Small intestine (tissue), 7 donors: ENCODE data around the gene IL6ST. TPM values are rescaled to one million over a fixed set of nuclear protein-coding genes. Genes with fewer than 3 reads are reported as not detected.
A peak's percentile ranks its signal among the peaks of the same experiment; 100 is the strongest.

ENCODE experiments used
- DNase-seq, 2 donors: peaks; one replicate each; pipeline versions ENCODE4 v3.0.0 to v3.0.0-alpha.2; 2013
- FAIRE-seq: peaks from 2 replicates; lab custom pipeline; 2012; peaks lifted over from hg19 to GRCh38; lab: Jason Lieb, UNC
- H3K27ac ChIP-seq, 3 donors: one replicate each; pipeline ENCODE4 v1.5.1; 2013; ENCODE audit warnings: low read length in 2 of 3, mild to moderate bottlenecking in 2 of 3, control low read depth in 1 of 3, inconsistent platforms in 1 of 3, low read depth in 1 of 3, moderate library complexity in 1 of 3
- H3K27me3 ChIP-seq, 3 donors: one replicate each; pipeline ENCODE4 v1.6.1; 2013; ENCODE audit warnings: low read length in 3 of 3, inconsistent platforms in 1 of 3; ENCODE audit not compliant: control insufficient read depth in 3 of 3, insufficient read depth in 3 of 3
- H3K36me3 ChIP-seq, 3 donors: one replicate each; pipeline ENCODE4 v1.6.1; 2013; ENCODE audit warnings: low read length in 3 of 3, inconsistent platforms in 1 of 3, low read depth in 1 of 3, mild to moderate bottlenecking in 1 of 3, moderate library complexity in 1 of 3; ENCODE audit not compliant: control insufficient read depth in 3 of 3, insufficient read depth in 2 of 3
- H3K4me1 ChIP-seq, 3 donors: one replicate each; pipeline ENCODE4 v1.6.1; 2013; ENCODE audit warnings: low read length in 2 of 3, inconsistent platforms in 1 of 3, low read depth in 1 of 3, mild to moderate bottlenecking in 1 of 3, moderate library complexity in 1 of 3; ENCODE audit not compliant: control insufficient read depth in 3 of 3, insufficient read depth in 2 of 3
- H3K4me3 ChIP-seq, 3 donors: one replicate each; pipeline ENCODE4 v1.5.1; 2013; ENCODE audit warnings: low read length in 3 of 3, control low read depth in 1 of 3, inconsistent platforms in 1 of 3, low read depth in 1 of 3, mild to moderate bottlenecking in 1 of 3, moderate library complexity in 1 of 3
- H3K9me3 ChIP-seq, 2 donors: one replicate each; pipeline ENCODE4 v1.6.1; 2013; ENCODE audit warnings: low read depth in 1 of 2, low read length in 1 of 2; ENCODE audit not compliant: control insufficient read depth in 2 of 2, insufficient read depth in 1 of 2
- WGBS, 3 donors: extraction: QIAGEN DNeasy Blood & Tissue Kit; methylation state at CpG; one replicate each; pipeline ENCODE4 v1.1.7; 2013; 5-methylcytosine and 5-hydroxymethylcytosine counted together
- polyA plus RNA-seq, 4 donors: library from polyadenylated mRNA; stranded (reverse) in 3 of 4; unstranded in 1 of 4; fragments of 200-250 nt in 3 of 4; fragments of 120-200 nt in 1 of 4; gene quantifications; one replicate each; pipeline versions ENCODE4 v1.2.1 to v1.2.3, GENCODE V29; 2013
- donor health status: healthy with polysubstance abuse.
- donor health status: control.
- donor health status: control.
- donor health status: Bipolar disorder and iron deficiency.
- donor health status: healthy.

IL6ST gene
- polyA plus RNA-seq, 4 donors, result 6.5 to 49.3 (median 16.5) TPM

DNA sequence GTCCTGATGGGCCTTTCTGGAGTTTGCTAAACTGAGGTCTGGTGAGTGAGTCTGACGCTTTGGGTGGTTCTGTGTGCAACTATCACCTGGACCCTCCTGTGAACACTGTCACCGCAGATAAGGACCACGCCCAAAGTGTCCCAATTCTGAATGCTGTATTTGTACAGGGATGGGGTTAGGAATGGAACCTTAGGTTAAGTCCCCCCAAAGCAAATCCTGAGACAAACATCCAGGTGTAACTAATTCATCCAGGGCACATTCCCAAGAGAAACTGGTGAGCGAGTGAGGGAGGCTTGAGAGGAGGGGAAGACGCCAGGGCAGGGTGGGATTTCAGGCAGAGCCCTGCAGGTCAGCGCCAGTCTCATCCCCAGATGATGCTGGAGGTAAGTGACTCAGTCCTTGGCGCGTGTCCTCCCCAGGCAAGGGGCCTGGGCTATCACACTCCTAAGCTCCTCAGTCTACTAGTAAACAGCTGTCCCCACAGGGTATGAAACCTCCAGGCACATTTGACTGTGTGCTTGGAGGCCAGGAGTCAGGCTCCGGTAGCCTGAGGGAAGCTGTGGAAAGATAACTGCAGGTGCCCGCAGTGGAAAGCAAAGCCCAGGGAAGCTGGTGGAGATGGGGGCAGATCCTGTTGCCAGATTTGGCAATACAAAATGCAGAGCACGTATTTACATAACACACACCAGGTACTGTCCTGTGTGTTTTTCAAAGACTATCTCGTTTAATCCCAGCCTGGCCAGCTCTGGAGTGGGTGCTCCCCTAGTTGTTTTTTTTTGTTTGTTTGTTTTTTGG lies 66.7 kb downstream of the IL6ST start:
- no peaks in the 10 kb centered on the region for H3K27me3 ChIP-seq
- 76 to 85% (median 81%) methylated on average over 12 of the region's 12 CpGs for WGBS, 3 donors
- H3K4me3 ChIP-seq, result no peak overlapping the region
- H3K36me3 ChIP-seq, result no peaks in the 10 kb centered on the region
- H3K9me3 ChIP-seq, result no peaks in the 10 kb centered on the region
- DNase-seq, result no peak
- H3K4me1 ChIP-seq, result peaks cover 0 to 3% (median 0%) of the 10 kb centered on the region in 3 donors
- H3K27ac ChIP-seq, result no peak overlapping the region
- FAIRE-seq, result no peak

GRCh38 chr5:55926476-55926875 lies 68.3 kb downstream of the IL6ST start:
- Histone ChIP-seq H3K4me1 (no peaks in the 10 kb centered on the region), H3K36me3 (no peaks in the 10 kb centered on the region), H3K27me3 (no peaks in the 10 kb centered on the region), H3K27ac (no peak overlapping the region), H3K9me3 (no peaks in the 10 kb centered on the region), H3K4me3 (no peak overlapping the region)
- 90 to 96% (median 91%) methylated on average over 5 of the region's 5 CpGs for WGBS, 3 donors
- FAIRE-seq (no peak), DNase-seq (no peak)

DNA sequence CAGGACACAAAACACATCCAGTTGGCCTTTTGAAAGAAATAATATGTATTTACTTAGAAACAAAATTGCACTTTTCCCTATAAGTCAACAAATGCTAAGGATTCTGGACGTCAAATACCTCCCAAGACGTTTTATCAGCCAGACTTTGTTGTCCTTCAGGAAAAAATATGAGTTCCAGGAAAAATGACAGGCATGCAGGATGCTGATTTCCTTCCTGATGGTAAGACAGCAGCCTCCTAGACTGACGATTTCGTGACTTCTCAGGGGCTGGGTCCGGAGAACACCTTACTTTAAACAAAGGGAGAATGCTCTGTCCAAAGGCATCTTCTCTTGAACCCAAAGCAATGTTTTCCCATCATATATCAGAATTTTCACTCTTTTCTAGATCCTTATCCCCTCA lies 69.1 kb downstream of the IL6ST start:
- WGBS, 3 donors, result 74 to 89% (median 81%) methylated on average over 5 of the region's 5 CpGs
- Histone ChIP-seq H3K4me1 (no peaks in the 10 kb centered on the region), H3K27ac (no peak overlapping the region), H3K9me3 (no peaks in the 10 kb centered on the region), H3K4me3 (no peak overlapping the region), H3K27me3 (no peaks in the 10 kb centered on the region), H3K36me3 (no peaks in the 10 kb centered on the region)
- FAIRE-seq, result no peak
- no peak for DNase-seq

DNA sequence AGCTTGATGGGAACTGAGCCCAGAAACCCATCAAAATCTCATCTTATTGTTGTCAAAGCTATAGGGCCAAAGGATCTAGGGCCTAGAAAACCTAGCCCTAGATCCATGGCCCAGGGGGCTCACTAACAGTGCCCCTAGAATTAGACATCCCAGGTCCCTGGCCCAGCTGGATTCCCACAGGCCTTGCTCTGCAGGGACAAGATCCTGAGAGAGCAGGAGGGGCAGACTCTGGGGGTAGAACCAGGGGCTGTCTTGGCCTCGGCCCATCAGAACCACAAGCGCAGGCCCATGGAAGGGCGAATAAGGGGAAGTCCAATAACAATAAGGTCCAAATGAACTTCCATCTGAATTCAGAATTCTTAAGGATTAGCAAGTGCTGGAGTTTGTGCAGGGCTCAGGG lies 69.6 kb downstream of the IL6ST start:
- no peaks in the 10 kb centered on the region for H3K9me3 ChIP-seq
- H3K4me1 ChIP-seq, result no peaks in the 10 kb centered on the region
- WGBS, 3 donors, result 95 to 100% (median 97%) methylated on average over 3 of the region's 3 CpGs
- DNase-seq (no peak), FAIRE-seq (no peak)
- H3K27me3 ChIP-seq, result no peaks in the 10 kb centered on the region
- no peak overlapping the region for H3K27ac ChIP-seq
- H3K36me3 ChIP-seq, result no peaks in the 10 kb centered on the region
- no peak overlapping the region for H3K4me3 ChIP-seq

DNA sequence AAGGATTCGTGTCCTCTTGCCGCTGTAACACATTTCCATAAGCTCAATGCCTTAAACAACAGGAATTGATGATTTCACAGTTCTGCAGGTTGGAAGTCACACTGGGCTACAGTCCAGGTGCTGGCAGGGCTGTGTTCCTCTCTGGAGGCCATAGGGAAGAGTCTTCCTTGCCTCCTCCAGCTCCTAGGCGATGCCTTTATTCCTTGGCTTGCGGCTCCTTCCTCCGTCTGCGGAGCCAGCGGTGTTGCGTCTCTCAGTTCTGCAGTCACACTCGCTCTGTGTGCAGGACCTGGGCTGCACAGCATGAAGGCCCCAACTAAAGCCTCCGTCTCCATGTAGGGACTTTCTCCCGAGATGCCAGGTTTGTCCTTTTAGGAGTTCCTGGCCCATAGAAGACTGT lies 70.0 kb downstream of the IL6ST start:
- no peak overlapping the region for H3K4me3 ChIP-seq
- WGBS, 3 donors, result 88 to 97% (median 89%) methylated on average over 11 of the region's 11 CpGs
- no peaks in the 10 kb centered on the region for H3K4me1 ChIP-seq
- no peaks in the 10 kb centered on the region for H3K27me3 ChIP-seq
- H3K36me3 ChIP-seq, result no peaks in the 10 kb centered on the region
- no peak overlapping the region for H3K27ac ChIP-seq
- FAIRE-seq (no peak), DNase-seq (no peak)
- no peaks in the 10 kb centered on the region for H3K9me3 ChIP-seq

DNA sequence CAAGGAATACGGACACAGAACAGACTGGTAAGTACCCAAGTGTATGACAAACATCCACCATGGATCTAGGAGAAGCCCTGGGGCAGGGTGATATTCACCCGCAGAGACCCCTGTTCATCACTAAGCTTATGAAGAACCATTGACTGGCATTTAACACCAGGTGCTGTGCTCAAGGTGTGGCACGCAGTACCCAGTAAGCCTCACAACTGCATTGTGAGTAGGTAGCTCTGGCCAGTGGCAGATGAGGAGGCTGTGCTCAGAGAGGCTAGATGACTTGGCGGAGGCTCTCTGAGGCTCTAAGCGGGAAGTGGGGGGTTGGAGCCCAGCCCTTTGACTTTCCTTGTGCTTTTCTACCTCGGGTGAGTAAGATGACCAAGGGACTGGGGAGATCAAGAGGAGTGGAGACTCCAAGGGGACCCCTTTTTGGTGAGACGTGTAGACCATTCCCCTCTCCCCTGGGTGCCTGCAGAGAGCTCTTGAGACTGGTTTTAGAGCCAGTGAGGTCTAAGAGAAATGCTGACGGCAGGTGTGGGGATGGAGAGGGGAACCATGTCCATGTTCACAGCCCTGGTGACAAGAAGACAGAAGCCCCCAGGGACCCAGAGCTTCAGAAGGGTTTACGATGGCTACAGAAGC lies 70.8 kb downstream of the IL6ST start:
- no peak overlapping the region for H3K27ac ChIP-seq
- no peak for FAIRE-seq
- H3K4me3 ChIP-seq, result no peak overlapping the region

DNA sequence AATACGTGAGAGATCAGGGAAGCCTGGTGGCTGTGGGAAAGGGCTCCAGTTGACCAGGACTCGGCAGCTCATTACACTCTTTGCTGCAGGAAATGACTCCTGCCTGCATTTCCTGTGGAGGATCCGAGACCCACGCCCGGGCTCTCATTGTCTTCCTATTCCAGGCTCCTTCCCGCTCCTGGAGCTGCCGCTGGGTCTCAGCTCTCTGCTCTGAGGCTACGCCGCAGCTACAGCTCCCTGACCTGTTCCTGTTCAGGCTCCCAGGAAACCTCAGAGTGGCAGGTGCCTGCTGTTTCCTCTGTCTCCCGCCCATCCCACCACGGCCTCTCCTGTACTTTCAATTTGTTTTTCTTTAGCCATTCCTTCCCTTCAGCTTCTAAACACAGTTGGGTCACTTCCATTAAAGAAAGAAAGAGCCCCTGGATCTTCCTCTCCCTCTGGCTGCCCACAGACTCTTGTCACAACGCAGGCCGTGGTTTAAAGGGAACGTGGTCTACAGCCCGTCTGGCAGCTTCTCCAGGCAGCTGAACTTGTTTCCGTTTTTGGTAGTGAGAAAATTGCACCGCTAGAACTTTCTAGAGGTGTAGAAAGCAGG lies 71.5 kb downstream of the IL6ST start:
- no peak for FAIRE-seq
- H3K4me3 ChIP-seq, result peak overlapping the region in 1 of 3 donors; percentile 23
- peak overlapping the region in 1 of 3 donors; percentile 47 for H3K27ac ChIP-seq
- DNase-seq, result peak in 1 of 2 donors; percentile 9
- H3K4me1 ChIP-seq, result peaks cover 0 to 4% (median 0%) of the 10 kb centered on the region in 3 donors
- H3K27me3 ChIP-seq, result no peaks in the 10 kb centered on the region
- WGBS, 3 donors, result 38 to 57% (median 45%) methylated on average over 17 of the region's 17 CpGs
- no peaks in the 10 kb centered on the region for H3K9me3 ChIP-seq
- no peaks in the 10 kb centered on the region for H3K36me3 ChIP-seq

More for the DNA sequence above, 70.8 kb downstream of the IL6ST start:
- 87 to 93% (median 87%) methylated on average over 9 of the region's 9 CpGs for WGBS, 3 donors
- Histone ChIP-seq H3K9me3 (no peaks in the 10 kb centered on the region), H3K4me1 (no peaks in the 10 kb centered on the region), H3K27me3 (no peaks in the 10 kb centered on the region), H3K36me3 (no peaks in the 10 kb centered on the region)
- DNase-seq, result no peak

DNA sequence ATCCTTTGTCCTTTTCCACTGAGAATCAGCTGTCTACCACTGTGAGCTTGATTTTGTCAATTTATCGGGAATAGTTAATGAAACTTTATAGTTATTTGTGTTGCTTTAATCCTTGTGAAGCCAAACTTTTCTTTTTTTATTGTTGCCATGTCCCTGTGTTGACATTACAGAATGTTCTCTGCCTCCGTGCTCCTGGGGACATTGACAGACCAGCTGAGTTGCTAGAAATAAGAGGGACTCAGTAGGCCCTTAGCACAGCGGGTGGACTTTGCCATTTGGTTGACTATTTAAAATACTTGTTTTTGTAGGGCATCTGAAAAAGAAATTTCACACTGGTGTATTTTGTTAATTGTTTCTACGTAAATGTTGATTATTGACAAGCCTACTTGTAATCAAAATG lies 73.1 kb downstream of the IL6ST start:
- Histone ChIP-seq H3K27me3 (no peaks in the 10 kb centered on the region), H3K27ac (peak overlapping the region in 1 of 3 donors; percentile 33), H3K36me3 (no peaks in the 10 kb centered on the region), H3K4me1 (peaks cover 0 to 13% (median 0%) of the 10 kb centered on the region in 3 donors), H3K4me3 (no peak overlapping the region), H3K9me3 (no peaks in the 10 kb centered on the region)
- WGBS, 3 donors, result 90 to 94% (median 93%) methylated on average over 4 of the region's 4 CpGs
- FAIRE-seq, result no peak
- DNase-seq, result no peak
